ENCODE measurements around the gene IL18BP.

Gene IL18BP

DNA sequence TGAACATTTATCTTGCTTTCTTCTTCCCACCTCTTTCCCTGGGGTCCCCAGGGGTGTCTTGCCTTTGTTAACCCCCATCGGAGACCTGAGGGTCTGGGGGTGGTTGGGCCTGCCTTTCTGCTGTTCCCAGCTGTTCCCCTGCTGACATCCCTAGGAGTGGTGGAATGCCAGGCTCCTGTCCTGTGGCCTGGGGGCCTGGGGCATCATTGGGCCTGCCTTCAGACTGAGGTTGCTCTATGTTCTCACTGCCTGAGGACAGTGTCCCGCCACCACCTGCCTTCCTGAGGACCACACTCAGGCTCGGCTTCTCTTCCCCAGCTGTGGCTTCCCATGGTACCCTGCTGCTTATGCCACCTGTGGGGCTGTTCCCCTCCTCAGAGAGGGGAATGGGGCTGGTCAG lies 1.1 kb upstream of the IL18BP start:
- DNase-seq, result no peak

DNA sequence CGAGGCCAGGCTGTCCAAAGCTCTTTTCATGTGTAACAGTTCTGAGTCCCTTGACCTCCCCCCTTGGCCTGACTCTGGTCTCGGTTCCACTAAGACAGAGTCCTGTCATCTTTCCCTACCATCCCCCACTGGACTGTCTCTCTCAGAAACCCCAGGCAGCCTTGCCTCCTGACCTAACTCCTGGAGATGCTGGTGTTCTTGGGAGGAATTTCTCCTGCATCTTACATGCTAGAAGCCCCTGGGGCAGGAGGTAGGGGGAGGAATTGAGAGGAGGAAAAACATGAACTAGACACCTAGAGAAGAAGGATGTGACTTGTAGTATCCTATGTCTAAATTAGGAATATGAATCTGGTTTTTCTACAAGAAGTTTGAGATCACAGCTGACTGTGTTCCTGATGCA lies 648 bp upstream of the IL18BP start:
- DNase-seq, result no peak

DNA sequence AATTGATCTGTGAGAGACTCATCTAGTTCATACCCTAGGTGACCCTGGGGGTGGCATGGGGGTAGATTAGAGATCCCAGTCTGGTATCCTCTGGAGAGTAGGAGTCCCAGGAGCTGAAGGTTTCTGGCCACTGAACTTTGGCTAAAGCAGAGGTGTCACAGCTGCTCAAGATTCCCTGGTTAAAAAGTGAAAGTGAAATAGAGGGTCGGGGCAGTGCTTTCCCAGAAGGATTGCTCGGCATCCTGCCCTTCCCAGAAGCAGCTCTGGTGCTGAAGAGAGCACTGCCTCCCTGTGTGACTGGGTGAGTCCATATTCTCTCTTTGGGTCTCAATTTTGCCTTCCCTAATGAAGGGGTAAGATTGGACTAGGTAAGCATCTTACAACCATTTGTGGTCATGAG lies 653 bp downstream of the IL18BP start:
- DNase-seq, result peak; percentile 34

DNA sequence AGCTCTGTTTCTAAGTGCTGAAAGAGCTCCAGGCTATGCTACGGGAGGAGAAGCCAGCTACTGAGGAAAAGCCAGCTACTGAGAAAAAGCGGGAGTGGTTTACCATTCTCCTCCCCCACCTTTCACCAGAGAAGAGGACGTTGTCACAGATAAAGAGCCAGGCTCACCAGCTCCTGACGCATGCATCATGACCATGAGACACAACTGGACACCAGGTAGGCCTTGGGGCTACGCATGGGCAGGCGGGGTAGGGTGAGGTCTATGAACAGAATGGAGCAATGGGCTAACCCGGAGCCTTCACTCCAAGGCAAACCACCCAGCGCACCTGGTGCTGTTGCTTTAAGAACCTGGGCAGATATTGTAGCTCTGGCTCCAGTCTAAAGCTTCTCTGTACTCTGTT lies 1.1 kb downstream of the IL18BP start:
- no peak for DNase-seq

DNA sequence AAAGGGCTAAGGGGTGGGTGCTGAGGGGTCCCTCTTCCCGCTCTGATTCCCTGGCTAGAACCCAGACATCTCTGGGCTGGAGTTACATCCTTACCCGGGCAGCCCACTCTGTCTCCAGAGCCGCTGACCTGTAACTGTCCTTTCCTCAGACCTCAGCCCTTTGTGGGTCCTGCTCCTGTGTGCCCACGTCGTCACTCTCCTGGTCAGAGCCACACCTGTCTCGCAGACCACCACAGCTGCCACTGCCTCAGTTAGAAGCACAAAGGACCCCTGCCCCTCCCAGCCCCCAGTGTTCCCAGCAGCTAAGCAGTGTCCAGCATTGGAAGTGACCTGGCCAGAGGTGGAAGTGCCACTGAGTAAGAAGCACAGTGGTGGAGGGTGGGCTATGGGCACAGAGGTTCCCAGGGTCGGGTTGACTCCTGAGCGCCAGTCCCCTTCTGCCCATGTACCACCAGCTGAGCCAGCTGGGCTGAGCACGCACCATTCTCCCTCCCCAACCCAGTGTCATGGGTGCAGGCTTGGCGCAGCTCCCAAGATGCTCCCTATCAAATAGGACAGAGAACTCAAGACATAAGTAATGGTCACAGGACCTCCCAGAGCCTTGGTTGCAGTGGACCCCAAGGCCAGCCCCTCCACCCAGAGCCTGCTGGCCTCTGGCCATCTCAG lies 1.6 kb downstream of the IL18BP start:
- peak; percentile 36 for DNase-seq

DNA sequence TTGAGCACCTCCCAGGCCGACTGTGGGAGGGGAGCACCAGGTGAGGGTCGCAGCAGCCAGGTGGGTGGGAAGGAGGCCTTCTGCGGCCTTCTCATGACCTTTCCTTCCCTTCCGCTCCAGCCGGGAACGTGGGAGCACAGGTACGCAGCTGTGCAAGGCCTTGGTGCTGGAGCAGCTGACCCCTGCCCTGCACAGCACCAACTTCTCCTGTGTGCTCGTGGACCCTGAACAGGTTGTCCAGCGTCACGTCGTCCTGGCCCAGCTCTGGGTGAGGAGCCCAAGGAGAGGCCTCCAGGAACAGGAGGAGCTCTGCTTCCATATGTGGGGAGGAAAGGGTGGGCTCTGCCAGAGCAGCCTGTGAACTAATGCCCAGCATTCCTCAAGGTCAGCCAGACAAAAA lies 2.6 kb downstream of the IL18BP start:
- DNase-seq, result no peak

DNA sequence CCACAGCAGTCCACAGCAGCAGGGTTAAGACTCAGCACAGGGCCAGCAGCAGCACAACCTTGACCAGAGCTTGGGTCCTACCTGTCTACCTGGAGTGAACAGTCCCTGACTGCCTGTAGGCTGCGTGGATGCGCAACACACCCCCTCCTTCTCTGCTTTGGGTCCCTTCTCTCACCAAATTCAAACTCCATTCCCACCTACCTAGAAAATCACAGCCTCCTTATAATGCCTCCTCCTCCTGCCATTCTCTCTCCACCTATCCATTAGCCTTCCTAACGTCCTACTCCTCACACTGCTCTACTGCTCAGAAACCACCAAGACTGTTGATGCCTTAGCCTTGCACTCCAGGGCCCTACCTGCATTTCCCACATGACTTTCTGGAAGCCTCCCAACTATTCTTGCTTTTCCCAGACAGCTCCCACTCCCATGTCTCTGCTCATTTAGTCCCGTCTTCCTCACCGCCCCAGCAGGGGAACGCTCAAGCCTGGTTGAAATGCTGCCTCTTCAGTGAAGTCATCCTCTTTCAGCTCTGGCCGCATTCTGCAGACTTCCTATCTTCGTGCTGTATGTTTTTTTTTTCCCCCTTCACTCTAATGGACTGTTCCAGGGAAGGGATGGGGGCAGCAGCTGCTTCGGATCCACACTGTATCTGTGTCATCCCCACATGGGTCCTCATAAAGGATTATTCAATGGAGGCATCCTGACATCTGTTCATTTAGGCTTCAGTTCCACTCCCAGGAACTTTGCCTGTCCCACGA lies 3.3 kb downstream of the IL18BP start:
- DNase-seq, result peak; percentile 65

DNA sequence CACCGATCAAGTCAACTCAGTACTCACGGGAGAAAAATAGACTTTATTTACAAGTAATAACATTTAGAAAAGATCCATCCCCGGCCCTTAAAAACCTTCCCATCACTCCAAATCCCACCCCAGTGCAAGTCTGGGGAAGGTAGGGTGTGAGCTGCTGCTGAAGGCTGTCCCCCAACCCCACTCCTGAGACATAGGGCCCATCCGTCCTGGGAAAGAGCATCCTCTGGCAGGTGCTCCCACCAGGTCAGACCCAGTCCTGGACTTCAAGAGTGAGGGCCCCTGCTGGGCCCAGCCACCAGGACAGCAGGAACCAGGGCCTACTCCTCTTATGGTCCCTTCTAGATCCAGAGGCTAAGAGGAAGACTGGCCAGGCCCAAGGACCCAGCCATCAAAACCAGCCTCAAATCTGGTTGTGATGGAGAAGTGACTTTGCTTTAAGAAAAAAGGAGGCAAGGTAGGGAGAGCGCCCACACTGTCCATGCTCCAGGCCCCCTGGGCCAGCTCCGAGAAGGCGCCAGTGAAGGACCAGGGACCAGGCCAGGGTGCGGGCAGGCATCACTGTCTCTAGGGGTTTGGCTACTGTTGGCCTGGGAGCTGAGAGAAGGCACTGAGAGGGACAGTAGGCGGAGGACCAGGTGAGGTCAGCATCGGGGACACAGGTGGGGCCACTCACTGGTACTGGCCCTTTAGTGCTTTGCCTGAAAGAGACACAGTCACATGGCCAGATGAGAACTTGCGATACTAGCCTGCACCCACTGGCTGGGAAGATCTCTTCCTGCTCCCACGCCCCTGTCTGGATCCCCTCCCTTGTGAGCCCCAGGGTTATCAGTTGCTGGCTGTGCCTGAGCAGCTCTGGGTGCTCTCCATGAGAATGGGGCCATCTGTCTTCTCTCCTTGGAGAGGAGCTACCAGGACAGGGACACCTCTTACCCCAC lies 4.4 kb downstream of the IL18BP start:
- DNase-seq, result no peak

DNA sequence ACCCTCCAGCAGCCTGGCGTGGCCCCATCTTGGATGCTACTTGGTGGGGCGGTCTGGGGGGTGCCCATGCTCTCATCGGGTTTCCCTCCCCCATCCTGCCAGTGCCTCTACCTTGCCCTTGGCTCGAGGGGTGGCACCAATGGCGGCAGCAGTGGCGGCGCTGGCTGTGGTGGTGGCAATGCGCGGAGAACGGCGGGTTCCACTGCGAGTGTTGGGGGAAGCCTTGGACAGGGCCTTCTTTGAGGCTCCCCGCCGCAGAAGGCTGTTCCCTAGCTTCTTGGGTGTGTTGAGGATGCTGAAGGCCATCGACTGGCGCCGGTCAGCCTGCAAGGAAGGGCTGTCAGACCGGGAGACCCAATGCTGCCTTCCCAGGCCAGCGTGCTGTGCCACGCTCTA lies 5.1 kb downstream of the IL18BP start:
- no peak for DNase-seq

DNA sequence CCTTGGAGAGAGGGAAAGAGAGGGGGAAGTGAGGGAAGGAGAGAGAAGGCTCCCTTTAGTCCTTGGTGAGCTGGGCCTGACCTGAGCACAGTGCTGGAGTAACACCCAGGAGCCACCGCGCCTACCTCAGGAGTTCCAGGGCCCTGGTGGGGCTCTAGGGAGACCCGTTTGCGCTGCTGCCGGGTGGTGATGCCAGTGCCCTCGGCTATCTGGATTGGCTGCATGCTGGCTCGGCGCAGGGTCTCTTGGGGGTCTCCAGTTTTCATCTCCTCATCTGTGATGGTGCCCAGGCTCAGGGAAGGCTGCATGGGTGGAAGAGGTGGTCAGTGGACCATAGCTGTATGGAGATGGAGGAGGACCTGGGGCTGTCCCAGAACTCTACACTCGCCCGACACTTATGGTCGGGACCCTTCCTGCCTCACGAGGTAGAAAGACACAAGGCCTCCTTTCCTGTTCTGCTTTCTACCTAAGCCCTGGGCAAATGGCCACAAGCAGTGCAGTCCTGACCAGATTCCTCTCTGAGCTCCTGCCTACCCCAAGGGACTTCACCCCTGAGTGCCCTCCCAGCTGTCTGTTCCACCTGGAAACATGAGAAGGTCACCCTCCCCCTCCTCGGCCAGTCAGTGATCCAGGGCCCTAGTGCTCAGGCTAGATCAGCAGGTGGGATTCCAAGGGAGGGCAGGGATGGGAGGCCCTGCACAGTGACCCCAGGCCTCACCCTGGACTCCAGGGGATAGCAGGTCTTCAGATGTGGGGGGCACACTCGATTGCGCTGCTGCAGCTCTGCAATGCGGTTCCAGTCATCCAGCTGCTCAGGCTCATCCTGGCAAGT lies 6.0 kb downstream of the IL18BP start:
- no peak for DNase-seq

DNA sequence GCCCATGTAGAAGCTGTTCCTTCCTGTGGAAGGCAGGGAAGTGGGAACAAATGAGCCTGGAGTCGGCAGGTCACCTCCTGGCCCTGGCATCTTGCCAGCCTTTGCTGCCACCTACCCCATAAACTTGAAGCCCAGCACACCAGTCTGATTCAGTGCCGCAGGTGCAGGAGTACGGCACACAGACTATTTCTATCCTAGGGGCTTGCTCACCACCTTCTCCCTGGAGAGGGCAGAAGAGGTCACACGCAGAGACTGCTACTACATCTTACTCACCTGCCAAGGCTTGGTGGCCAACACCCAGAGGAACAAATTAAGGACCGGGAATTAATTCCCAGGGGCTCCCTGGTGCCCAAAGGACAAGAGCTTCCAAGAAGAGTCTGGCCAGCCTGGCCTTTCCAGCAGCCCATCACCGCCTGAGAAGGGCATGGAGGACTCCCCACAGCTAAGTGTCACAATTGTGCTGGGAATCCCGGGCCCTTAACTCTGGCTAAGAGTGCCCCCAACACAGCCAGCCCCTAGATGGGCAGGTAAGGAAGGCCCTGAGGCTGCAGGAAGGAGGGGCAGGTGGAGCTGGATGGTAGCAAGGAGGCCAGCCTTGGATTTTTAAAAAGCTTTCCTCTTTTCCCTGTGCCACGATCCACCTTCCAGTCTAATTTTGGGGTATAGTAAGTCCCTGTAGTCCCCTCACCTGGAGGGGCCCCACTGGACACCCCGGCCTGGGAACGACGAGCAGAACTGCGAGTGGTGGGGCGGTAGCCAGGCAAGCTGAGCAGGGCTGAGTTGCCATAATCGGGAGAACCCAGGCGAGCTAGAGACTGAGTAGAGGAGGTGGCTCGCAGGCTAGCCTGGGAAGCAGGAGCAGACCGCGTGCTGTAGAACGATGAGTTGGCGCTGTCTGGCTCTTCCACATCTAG lies 6.9 kb downstream of the IL18BP start:
- DNase-seq, result no peak

DNA sequence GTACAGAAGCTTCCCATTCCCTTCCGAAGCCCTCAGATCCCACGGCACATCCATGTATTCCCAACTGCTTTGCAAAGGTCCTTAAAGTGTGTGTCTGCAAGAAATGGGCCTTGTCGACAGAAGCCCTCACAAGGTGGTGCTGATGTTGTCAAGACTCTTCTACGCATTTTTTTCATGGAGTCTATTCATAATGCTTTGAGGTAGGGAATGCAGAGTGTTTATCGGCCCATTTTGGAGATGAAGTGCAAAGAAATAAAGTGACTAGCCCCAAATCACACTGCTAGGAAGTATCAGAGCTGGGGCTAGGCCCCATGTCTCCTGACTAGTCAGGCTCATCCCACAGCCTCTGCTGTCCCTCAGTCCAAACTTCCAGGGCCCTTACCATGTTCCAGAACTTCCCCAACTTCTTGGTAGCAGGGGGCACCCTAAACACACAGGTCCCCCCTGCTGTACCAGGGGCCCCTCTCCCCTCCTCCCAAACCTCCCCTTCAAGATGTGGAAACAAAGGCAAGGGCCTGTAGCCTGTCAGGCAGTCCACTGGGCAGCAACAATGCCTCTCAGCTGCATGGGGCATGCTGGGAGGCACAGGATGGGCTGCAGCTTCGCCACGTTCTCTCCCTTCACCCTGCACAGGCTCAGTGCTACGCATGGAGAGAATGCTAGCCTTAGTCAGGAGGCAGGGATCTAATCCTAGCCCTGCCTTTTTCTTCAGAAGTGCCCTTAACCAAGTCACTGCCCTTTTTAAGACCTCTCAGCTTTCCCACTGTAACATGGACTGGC lies 7.8 kb downstream of the IL18BP start:
- no peak for DNase-seq

DNA sequence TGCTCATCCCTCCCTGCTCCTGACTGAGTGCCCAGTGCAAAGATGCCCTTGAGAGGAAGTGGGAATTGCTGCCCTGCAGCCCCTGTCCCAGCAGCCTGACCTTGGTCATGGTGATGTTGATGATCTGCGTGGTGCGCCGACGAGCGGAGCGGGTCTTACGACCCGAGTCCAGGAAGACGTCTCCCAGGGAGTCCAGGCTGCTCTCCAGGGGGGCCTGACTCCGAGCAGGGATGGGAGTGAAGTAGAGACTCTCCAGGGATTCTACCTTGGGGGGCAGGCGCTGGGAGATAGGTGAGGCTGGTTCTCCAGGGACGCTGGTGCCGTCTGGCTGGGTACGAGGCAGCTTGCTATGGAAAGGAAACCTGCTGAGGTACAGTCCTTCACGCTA lies 8.4 kb downstream of the IL18BP start:
- DNase-seq, result no peak

DNA sequence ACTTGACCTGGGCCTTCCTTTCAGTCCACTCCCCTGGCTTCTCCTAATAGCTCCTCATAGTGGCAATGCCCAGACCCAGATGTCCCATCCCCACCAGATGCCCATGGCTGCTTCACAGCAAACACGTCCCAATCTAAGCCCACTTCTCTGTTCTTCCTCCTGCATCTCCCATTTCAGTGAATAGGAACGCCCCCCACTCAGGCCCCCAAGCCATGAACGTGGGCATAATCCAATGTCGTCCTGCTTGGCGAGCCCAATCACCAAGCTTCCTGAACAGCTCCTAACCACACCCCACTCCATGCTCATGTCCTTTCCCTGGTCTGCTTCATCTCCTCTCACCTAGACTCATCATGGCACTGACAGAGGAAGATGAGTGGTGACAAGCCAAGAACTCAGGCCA lies 8.9 kb downstream of the IL18BP start:
- no peak for DNase-seq

DNA sequence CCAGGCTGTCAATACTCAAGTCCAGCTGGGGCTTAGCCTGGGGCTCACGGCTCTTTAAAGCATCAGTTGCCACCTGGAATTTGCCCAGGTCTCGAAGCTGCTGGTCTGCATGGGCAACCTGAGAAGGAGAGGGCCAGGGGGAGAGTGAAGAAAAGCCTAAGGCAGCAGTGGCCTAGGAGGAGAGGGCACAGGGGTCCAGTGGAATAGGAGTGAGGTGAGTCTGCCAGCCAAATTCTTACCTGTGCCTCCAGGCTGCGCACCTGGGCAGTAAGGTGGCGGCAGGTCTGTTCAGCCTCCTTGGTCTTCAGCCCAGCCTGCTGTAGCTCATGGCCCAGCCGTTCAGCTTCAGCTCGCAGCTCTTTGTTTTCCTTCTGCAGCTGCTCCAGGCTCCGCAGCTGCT lies 10.0 kb downstream of the IL18BP start:
- no peak for DNase-seq

DNA sequence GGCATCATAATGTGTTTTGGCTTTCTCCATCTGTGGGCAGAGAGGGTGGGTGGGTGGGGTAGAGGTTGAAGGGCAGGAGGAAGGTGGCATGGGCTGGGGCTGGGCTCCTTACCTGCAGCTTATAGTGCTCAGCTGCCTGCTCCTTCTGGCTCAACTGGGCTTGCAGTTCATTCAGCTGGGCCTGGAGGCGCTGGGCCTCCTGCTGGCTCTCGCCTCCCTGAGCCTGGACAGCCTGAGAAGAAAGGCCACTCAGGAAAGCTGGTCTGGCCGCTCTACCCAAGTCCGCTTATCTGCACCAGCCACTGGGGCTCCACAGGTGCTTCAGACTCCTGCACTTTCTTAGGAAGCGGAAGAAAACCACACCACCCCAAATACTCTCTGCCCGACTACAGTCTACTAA lies 10.4 kb downstream of the IL18BP start:
- no peak for DNase-seq

DNA sequence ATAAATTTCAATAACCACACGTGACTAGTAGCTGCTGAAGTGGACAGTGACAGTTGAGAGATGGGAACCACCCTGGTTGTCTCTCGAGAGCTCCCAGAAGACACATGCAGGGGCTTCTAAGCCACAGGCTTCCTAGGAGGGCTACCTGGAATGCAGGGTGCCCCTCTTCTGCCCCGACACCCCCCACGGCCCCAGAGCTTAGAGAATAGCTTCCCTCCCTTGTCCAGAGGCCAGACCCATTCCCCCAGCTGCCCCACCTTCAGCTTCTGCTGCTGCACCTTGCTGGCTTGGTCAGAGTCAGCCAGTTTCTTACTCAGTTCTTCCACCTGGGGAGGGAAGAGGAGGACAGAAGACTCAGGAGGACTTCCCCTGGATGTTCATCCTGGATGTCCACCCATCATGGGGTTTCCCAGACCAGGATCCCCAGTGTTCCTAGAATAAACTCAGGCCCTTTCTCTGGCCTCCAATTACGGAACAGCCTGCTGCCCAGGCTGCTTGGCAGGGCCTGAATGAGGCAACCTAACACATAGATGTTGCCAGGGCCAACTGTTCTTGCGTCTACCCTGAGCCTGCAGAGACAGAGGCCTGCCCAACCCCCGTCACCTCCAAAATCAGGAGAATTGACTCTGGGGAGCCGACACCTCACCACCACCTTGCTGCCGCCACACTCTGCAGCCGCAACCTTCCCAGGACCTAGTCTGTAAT lies 12.0 kb downstream of the IL18BP start:
- peak; percentile 17 for DNase-seq

DNA sequence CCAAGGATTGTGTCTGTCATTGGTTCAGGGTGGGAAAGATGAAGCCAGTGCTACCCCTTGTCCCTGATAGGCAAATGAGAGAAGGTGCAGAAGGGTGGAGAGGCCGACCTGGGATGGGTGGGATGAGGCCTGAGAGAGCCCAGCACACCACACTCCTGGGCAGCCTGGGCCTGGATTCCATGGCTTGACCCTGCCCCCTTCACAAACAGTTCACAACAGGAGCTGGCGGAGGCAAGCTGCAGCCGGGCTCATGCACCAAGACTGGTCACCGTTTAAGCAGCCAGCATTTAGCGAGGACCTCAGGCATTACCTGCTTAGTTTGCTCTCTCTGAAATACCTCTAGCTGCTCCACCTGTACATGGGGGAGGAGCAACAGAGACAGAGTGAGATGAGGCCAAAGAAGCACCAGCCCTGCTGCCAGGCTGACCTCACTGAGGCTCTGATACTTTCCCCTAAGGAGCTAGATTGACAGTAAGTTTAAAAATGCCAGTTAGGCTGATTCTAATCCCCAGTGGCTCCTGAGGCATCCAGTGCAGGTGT lies 13.5 kb downstream of the IL18BP start:
- DNase-seq, result peak; percentile 14

DNA sequence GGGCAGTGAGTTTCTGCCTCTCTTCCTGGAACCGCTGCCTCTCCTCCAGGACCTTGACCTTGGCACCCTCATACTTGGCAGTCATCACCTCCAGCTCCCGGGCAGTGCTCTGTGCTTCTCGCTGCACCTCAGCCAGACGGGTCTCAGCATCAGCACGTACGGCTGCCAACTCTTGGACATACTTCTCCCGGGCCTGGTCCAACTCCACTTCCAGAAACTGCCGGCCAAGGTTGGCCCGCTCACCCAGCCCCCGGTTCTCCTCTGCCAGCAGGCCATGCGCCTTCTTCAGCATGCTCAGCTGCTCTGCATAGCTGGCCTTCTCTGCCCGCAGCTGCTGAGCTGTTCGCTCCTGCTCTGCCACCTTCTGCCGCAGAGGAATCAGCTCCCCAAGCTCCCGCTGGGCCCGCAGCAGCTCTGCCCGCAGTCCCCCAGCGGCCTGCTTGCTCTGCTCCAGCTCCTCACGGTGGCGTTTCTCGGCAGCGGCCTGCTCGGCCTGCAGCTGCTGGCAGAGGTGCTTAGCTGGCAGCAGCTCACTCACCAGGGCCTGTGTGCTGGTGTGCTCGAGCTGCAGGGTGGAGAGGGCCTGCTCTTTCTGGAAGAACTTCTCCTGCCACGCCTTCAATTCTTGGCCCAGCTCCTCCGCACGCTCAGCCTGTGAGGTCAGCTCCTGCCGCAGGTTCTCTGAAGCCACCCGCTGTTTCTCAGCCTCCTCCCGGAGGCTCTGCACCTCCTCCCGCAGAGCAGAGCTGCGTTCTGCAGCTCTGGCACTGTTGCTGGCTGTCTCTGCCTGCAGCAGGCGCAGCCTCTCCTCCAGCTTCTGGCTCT lies 14.4 kb downstream of the IL18BP start:
- peak; percentile 87 for DNase-seq

Data from right hindlimb (tissue), 1 donor.